Colon (tissue), 2 donors: ENCODE data around the gene SLC39A3.

Source experiments
- FAIRE-seq: peaks from 2 replicates; lab custom pipeline; 2012; peaks lifted over from hg19 to GRCh38; lab: Jason Lieb, UNC
- donor health status: control.
- donor health status: control.

Gene SLC39A3

GRCh38 chr19:2768365-2769132, 28.7 kb upstream of the SLC39A3 start:
- FAIRE-seq = no peak

- FAIRE-seq = no peak
Observed at GRCh38 chr19:2767688-2768087, 27.9 kb upstream of the SLC39A3 start.

GRCh38 chr19:2766594-2767372, 27.0 kb upstream of the SLC39A3 start:
- no peak for FAIRE-seq

- FAIRE-seq = no peak
Observed at GRCh38 chr19:2765376-2765775, 25.6 kb upstream of the SLC39A3 start.

GRCh38 chr19:2764945-2765344, 25.1 kb upstream of the SLC39A3 start:
- no peak for FAIRE-seq

- no peak for FAIRE-seq
Observed at GRCh38 chr19:2763687-2764086, 23.9 kb upstream of the SLC39A3 start.

- no peak for FAIRE-seq
Observed at GRCh38 chr19:2762783-2763496, 23.1 kb upstream of the SLC39A3 start.

GRCh38 chr19:2761876-2762782, 22.3 kb upstream of the SLC39A3 start:
- no peak for FAIRE-seq

GRCh38 chr19:2761309-2761677, 21.5 kb upstream of the SLC39A3 start:
- FAIRE-seq = no peak

GRCh38 chr19:2759965-2760364, 20.1 kb upstream of the SLC39A3 start:
- no peak for FAIRE-seq

GRCh38 chr19:2759362-2759761, 19.5 kb upstream of the SLC39A3 start:
- no peak for FAIRE-seq

GRCh38 chr19:2758601-2759313, 18.9 kb upstream of the SLC39A3 start:
- no peak for FAIRE-seq

- FAIRE-seq = no peak
Observed at GRCh38 chr19:2756921-2757881, 17.4 kb upstream of the SLC39A3 start.

- FAIRE-seq = no peak
Observed at GRCh38 chr19:2756477-2756876, 16.7 kb upstream of the SLC39A3 start.

GRCh38 chr19:2755811-2756210, 16.0 kb upstream of the SLC39A3 start:
- no peak for FAIRE-seq

- FAIRE-seq = no peak
Observed at GRCh38 chr19:2755448-2755705, 15.6 kb upstream of the SLC39A3 start.

GRCh38 chr19:2754659-2755447, 15.0 kb upstream of the SLC39A3 start:
- FAIRE-seq = no peak

- FAIRE-seq = no peak
Observed at GRCh38 chr19:2751438-2751830, 11.6 kb upstream of the SLC39A3 start.

GRCh38 chr19:2750808-2751437, 11.1 kb upstream of the SLC39A3 start:
- FAIRE-seq = no peak
